Breast epithelium (tissue), 3 donors: ENCODE results near the gene LAMTOR2.

Experiments
- POLR2A ChIP-seq: fragments of 450-650 bp; IDR thresholded peaks from one replicate; pipeline ENCODE4 v1.6.1; 2016; ENCODE audit warnings: antibody characterized with exemption, mild to moderate bottlenecking, moderate library complexity
- POLR2AphosphoS5 ChIP-seq, 3 donors: sonication (generic); formaldehyde crosslinking; IDR thresholded peaks; one replicate each; pipeline ENCODE4 v1.6.1; 2017; ENCODE audit warnings: antibody characterized with exemption in 3 of 3
- TF ChIP-seq, protein P1 (sequence below), 3 donors: fragments of 450-650 bp; IDR thresholded peaks; one replicate each; pipeline ENCODE4 v1.5.1; 2016 to 2017; ENCODE audit warnings: antibody characterized with exemption in 3 of 3, mild to moderate bottlenecking in 3 of 3, moderate library complexity in 3 of 3

DNA sequence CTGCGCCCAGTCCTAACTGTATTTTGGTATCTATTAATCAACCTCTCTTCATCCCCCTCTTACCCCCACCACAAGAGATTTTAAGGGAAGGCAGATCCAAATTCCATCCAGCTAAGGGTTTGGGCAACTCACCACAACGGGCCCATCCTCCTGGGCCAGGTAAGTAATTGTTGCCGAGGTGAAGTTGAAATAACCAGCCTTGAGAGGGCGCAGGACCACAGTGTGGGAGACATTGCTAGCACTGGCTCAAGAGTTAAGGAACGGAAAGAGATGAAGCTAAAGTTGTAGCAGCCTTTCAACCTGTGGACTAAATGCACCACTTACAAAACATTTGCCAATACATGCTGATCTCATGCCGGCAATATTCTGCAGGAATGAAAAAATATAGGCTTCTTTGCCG, 39.8 kb upstream of the LAMTOR2 start:
- TF ChIP-seq, protein P1, sequence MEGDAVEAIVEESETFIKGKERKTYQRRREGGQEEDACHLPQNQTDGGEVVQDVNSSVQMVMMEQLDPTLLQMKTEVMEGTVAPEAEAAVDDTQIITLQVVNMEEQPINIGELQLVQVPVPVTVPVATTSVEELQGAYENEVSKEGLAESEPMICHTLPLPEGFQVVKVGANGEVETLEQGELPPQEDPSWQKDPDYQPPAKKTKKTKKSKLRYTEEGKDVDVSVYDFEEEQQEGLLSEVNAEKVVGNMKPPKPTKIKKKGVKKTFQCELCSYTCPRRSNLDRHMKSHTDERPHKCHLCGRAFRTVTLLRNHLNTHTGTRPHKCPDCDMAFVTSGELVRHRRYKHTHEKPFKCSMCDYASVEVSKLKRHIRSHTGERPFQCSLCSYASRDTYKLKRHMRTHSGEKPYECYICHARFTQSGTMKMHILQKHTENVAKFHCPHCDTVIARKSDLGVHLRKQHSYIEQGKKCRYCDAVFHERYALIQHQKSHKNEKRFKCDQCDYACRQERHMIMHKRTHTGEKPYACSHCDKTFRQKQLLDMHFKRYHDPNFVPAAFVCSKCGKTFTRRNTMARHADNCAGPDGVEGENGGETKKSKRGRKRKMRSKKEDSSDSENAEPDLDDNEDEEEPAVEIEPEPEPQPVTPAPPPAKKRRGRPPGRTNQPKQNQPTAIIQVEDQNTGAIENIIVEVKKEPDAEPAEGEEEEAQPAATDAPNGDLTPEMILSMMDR (IDR thresholded peaks at IDR 0.05) = no peak
- TF ChIP-seq POLR2A (no peak), POLR2AphosphoS5 (IDR thresholded peaks at IDR 0.05) (no peak)
